ENCODE results near the gene SNX11.
A peak's percentile ranks its signal among the peaks of the same experiment; 100 is the strongest.

Gene SNX11

DNA sequence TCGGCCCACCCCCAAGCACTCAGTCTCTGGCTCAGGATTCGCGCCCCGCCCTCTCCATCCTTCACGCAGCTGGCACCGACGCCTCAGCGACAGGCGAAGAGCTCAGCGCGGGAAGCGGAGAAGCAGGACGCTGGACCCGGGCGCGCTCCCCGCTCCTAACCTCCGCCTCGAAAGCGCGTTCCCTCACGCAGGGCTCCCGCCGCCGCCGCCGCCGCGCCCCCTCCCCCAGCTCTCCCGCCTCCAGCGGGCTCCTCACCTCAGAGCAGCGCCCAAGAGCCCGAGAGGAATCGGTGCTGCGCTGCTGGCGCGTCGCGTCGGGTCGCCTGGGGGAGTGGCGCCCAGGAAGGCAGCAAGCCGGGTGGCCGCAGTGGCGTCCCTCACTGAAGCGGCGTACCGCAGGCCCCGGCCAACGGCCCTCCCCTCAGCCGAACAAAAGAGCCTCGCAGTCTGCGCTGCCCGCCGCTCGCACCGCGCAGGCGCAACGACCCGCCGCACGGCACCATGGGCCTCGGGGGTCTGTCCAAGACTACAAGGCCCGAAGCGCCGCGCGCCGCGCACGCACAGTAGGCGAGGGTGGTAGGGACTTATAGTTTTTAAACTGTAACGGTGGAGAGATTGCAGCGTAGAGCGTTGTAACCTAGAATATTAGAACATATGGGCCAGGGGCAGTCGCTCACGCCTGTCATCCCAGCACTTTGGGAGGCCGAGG is 6.4 kb upstream of the SNX11 start, which contains the start of gene CBX1:
CBX1 (minus strand) TSS at position 467 of the 709 bp plus-strand sequence. CDS start 24,474 bp downstream, outside the sequence.
- FAIRE-seq, result peak; percentile 86
- DNase-seq (ENCODE audit: insufficient read length), result peak; percentile 77
- TF ChIP-seq TAF1 (IDR thresholded peaks at IDR 0.05; ENCODE audit: borderline replicate concordance, low read depth, low read length), result 0 out of 2 replicates have a peak, but pooled peaks have one; percentile 41
- TF ChIP-seq POLR2AphosphoS5 (IDR thresholded peaks at IDR 0.05; ENCODE audit: low read depth, low read length), result no peak
- no peak for TF ChIP-seq POLR2A (IDR thresholded peaks at IDR 0.05; ENCODE audit: low read depth, low read length)

DNA sequence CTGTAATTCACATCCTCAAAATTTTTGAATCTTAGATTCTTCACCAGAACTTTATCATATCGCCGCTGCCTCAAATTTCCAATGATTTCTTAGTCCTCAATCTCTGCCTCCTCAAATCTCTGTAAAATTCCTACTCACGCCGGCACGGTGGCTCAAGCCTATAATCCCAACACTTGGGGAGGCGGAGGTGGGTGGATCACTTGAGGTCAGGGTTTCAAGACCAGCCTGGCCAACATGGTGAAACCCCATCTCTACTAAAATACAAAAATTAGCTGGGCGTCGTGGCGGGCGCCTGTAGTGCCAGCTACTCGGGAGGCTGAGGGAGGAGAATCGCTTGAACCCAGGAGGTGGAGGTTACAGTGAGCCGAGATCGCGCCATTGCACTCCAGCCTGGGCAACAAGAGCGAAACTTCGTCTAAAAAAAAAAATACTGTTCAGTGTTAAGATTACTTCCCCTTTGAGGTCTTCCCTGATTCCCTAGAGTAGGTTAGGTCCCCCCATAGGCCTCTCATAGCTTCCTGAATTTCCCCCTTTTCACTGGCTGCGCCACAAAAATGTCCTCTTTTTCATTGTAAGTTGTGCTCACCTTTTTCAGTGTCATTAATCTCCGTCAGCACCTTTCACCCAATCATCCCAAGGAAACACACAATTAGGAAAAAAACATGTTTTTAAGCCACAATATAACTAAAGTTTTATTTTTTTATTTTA is 5.4 kb upstream of the SNX11 start:
- TF ChIP-seq POLR2A (IDR thresholded peaks at IDR 0.05; ENCODE audit: low read depth, low read length) (no peak), TAF1 (IDR thresholded peaks at IDR 0.05; ENCODE audit: borderline replicate concordance, low read depth, low read length) (no peak), POLR2AphosphoS5 (IDR thresholded peaks at IDR 0.05; ENCODE audit: low read depth, low read length) (no peak)
- FAIRE-seq (no peak), DNase-seq (ENCODE audit: insufficient read length) (no peak)

GRCh38 chr17:48102798-48103715 is 4.5 kb upstream of the SNX11 start:
- FAIRE-seq (no peak), DNase-seq (ENCODE audit: insufficient read length) (no peak)
- no peak for TF ChIP-seq TAF1 (IDR thresholded peaks at IDR 0.05; ENCODE audit: borderline replicate concordance, low read depth, low read length)
- no peak for TF ChIP-seq POLR2AphosphoS5 (IDR thresholded peaks at IDR 0.05; ENCODE audit: low read depth, low read length)
- TF ChIP-seq POLR2A (IDR thresholded peaks at IDR 0.05; ENCODE audit: low read depth, low read length), result no peak

DNA sequence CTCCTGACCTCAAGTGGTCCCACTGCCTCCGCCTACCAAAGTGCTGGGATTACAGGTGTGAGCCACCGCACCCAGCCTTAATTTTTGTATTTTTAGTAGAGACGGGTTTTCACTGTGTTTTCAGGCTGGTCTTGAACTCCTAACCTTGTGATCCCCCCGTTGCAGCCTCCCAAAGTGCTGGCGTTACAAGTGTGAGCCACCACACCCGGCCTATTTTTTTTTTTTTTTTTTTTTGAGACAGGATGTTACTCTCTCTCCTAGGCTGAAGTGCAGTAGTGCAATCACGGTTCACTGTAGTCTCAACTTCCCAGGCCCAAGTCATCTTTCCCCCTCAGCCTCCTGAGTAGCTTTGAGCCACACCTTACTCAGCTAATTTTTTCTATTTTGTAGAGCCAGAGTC is 3.1 kb upstream of the SNX11 start:
- TF ChIP-seq POLR2AphosphoS5 (IDR thresholded peaks at IDR 0.05; ENCODE audit: low read depth, low read length), result no peak
- TF ChIP-seq TAF1 (IDR thresholded peaks at IDR 0.05; ENCODE audit: borderline replicate concordance, low read depth, low read length), result no peak
- TF ChIP-seq POLR2A (IDR thresholded peaks at IDR 0.05; ENCODE audit: low read depth, low read length), result no peak
- FAIRE-seq (no peak), DNase-seq (ENCODE audit: insufficient read length) (no peak)

DNA sequence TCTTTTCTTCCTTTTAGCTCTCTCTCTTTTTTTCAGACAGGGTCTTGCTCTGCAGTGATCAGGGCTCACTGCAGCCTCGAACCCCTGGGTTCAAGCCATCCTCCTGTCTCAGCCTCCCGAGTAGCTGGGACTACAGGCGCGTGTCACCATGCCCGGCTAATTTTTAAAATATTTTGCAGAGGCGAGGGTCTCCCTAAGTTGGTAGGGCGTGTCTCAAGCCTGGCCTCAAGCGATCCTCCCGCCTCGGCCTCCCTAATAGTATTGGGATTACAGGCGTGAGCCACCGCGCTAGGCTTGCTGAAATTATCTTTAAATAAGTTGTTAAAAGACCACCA is 797 bp upstream of the SNX11 start:
- FAIRE-seq (no peak), DNase-seq (ENCODE audit: insufficient read length) (no peak)
- TF ChIP-seq POLR2A (IDR thresholded peaks at IDR 0.05; ENCODE audit: low read depth, low read length) (no peak), POLR2AphosphoS5 (IDR thresholded peaks at IDR 0.05; ENCODE audit: low read depth, low read length) (no peak), TAF1 (IDR thresholded peaks at IDR 0.05; ENCODE audit: borderline replicate concordance, low read depth, low read length) (no peak)

DNA sequence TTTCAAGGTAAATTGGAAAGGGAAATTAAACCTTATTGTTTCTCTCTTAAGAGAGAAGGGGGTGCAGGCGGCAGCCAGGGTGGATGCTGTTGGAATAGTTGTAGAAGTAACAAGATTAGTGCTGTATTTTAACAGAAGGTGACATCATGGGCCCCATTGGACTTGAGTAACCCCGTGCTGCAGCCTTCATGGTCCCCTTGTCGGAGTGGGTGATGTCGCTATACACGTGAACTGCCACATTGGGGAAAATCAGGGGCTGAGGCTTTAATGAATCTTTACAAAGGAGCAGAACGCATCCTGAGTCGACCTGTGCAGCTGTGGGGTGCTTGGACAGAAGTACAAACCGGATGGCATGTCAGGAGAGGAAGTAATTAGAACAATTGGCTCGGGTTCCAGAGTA is 3.2 kb downstream of the SNX11 start:
- TF ChIP-seq TAF1 (IDR thresholded peaks at IDR 0.05; ENCODE audit: borderline replicate concordance, low read depth, low read length) (no peak), POLR2A (IDR thresholded peaks at IDR 0.05; ENCODE audit: low read depth, low read length) (0 out of 2 replicates have a peak, but pooled peaks have one; percentile 9)
- FAIRE-seq (peak; percentile 61), DNase-seq (ENCODE audit: insufficient read length) (no peak)

- DNase-seq (ENCODE audit: insufficient read length), result no peak
- TF ChIP-seq POLR2AphosphoS5 (IDR thresholded peaks at IDR 0.05; ENCODE audit: low read depth, low read length), result 0 out of 2 replicates have a peak, but pooled peaks have one; percentile 4
- TF ChIP-seq TAF1 (IDR thresholded peaks at IDR 0.05; ENCODE audit: borderline replicate concordance, low read depth, low read length), result no peak
- no peak; the same call in 1 of the 2 replicates for TF ChIP-seq POLR2A (IDR thresholded peaks at IDR 0.05; ENCODE audit: low read depth, low read length)
- peak; percentile 48 for FAIRE-seq
Observed at GRCh38 chr17:48111937-48112241, 4.3 kb downstream of the SNX11 start.

DNA sequence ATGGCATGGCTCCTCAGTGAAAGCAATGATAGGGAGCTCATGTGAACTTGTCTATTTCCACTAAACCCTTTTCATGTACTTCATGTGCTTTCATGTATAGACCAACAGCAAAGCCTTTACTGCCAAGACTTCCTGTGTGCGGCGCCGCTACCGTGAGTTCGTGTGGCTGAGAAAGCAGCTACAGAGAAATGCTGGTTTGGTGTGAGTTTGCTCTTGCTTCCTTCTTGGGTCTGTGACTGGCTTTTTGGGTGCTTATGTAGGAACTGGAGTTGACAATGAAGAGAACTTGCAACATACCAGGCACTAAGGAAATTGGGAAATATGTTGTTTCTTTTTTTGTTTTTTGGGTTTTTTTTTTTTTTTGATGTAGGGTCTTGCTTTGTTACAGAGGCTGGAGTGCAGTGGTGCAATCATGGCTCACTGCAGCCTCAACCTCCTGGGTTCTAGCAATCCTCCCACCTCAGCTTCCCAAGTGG is 5.7 kb downstream of the SNX11 start:
- TF ChIP-seq TAF1 (IDR thresholded peaks at IDR 0.05; ENCODE audit: borderline replicate concordance, low read depth, low read length) (no peak), POLR2AphosphoS5 (IDR thresholded peaks at IDR 0.05; ENCODE audit: low read depth, low read length) (0 out of 2 replicates have a peak, but pooled peaks have one; percentile 18), POLR2A (IDR thresholded peaks at IDR 0.05; ENCODE audit: low read depth, low read length) (peak; percentile 50)
- FAIRE-seq (peak; percentile 89), DNase-seq (ENCODE audit: insufficient read length) (no peak)

- FAIRE-seq, result no peak
- DNase-seq (ENCODE audit: insufficient read length), result no peak
- no peak for TF ChIP-seq POLR2A (IDR thresholded peaks at IDR 0.05; ENCODE audit: low read depth, low read length)
- 0 out of 2 replicates have a peak, but pooled peaks have one; percentile 12 for TF ChIP-seq POLR2AphosphoS5 (IDR thresholded peaks at IDR 0.05; ENCODE audit: low read depth, low read length)
Observed at GRCh38 chr17:48121923-48122664, 14.5 kb downstream of the SNX11 start.

- TF ChIP-seq POLR2AphosphoS5 (IDR thresholded peaks at IDR 0.05; ENCODE audit: low read depth, low read length), result no peak
- TF ChIP-seq TAF1 (IDR thresholded peaks at IDR 0.05; ENCODE audit: borderline replicate concordance, low read depth, low read length), result no peak
- no peak for TF ChIP-seq POLR2A (IDR thresholded peaks at IDR 0.05; ENCODE audit: low read depth, low read length)
- no peak for FAIRE-seq
- DNase-seq (ENCODE audit: insufficient read length), result no peak
Observed at GRCh38 chr17:48122665-48123045, 15.1 kb downstream of the SNX11 start.
